HL-60 (cell line): Measurements from ENCODE around the gene KNL1.

ENCODE experiments used
- DNase-seq, 2 experiments: peaks; one replicate each; pipeline ENCODE4 v3.0.0-alpha.2; 2010 to 2020; ENCODE audit warnings: low read depth in 1 of 2, low spot score in 1 of 2
- H3K27ac ChIP-seq: fragments of 250-450 bp; sonication (Bioruptor Pico); replicated peaks from 2 replicates; pipeline ENCODE4 v1.5.1; 2020; ENCODE audit warnings: mild to moderate bottlenecking, moderate library complexity
- H3K27me3 ChIP-seq: fragments of 250-450 bp; sonication (Bioruptor Pico); 2 replicates; pipeline ENCODE4 v1.5.1; 2021; ENCODE audit warnings: mild to moderate bottlenecking, moderate library complexity; ENCODE audit not compliant: insufficient read depth, poor library complexity, severe bottlenecking
- H3K4me3 ChIP-seq: replicated peaks from 2 replicates; pipeline ENCODE4 v1.5.1; 2011; ENCODE audit warnings: mild to moderate bottlenecking, control low read depth, low read length; ENCODE audit not compliant: insufficient read depth
- CTCF ChIP-seq: IDR thresholded peaks from one replicate; pipeline ENCODE4 v1.5.1; 2011; ENCODE audit warnings: low read length, control low read depth, inconsistent platforms; ENCODE audit not compliant: insufficient read depth
- GABPA ChIP-seq: IDR thresholded peaks from 2 replicates; pipeline ENCODE4 v1.6.1; 2012; ENCODE audit warnings: low read depth
- POLR2AphosphoS5 ChIP-seq: IDR thresholded peaks from 2 replicates; pipeline ENCODE4 v1.6.1; 2012; ENCODE audit warnings: low read depth
- REST ChIP-seq: IDR thresholded peaks from 2 replicates; pipeline ENCODE4 v1.6.1; 2012; ENCODE audit warnings: low read depth; ENCODE audit not compliant: insufficient replicate concordance
- SPI1 ChIP-seq: IDR thresholded peaks from 2 replicates; pipeline ENCODE4 v1.6.1; 2012; ENCODE audit warnings: low read depth, mild to moderate bottlenecking, borderline replicate concordance

KNL1 gene

GRCh38 chr15:40637221-40637745 is 43.2 kb downstream of the KNL1 start:
- TF ChIP-seq GABPA: no peak
- no peak for TF ChIP-seq POLR2AphosphoS5
- TF ChIP-seq CTCF: no peak
- no peak for TF ChIP-seq REST
- TF ChIP-seq SPI1: no peak
- no peak overlapping the region for H3K4me3 ChIP-seq
- no peak for DNase-seq
- no peak overlapping the region for H3K27ac ChIP-seq
- no peaks in the 10 kb centered on the region for H3K27me3 ChIP-seq

- Histone ChIP-seq H3K27me3 (no peaks in the 10 kb centered on the region), H3K4me3 (no peak overlapping the region), H3K27ac (no peak overlapping the region)
- DNase-seq: no peak
- TF ChIP-seq POLR2AphosphoS5 (no peak), CTCF (no peak), SPI1 (no peak), GABPA (no peak), REST (no peak)
Measured at GRCh38 chr15:40639677-40640076, 45.6 kb downstream of the KNL1 start.

- DNase-seq: no peak
Measured at GRCh38 chr15:40647523-40647922, 53.5 kb downstream of the KNL1 start.

More at GRCh38 chr15:40647523-40647922, 53.5 kb downstream of the KNL1 start:
- Histone ChIP-seq H3K27me3 (no peaks in the 10 kb centered on the region), H3K27ac (no peak overlapping the region), H3K4me3 (no peak overlapping the region)
- no peak for TF ChIP-seq SPI1
- TF ChIP-seq REST: no peak
- no peak for TF ChIP-seq CTCF
- no peak for TF ChIP-seq POLR2AphosphoS5
- no peak for TF ChIP-seq GABPA
